Epithelial cell of proximal tubule (primary cell): ENCODE results near the gene KCNQ1. TPM values are rescaled to one million over a fixed set of nuclear protein-coding genes. Genes with fewer than 3 reads are reported as not detected.

ENCODE experiments used
- DNase-seq: peaks from one replicate; pipeline ENCODE4 v3.0.0-alpha.2; 2011; ENCODE audit warnings: low read depth
- H3K4me3 ChIP-seq: 2 replicates; pipeline ENCODE4 v1.5.1; 2011; ENCODE audit warnings: low read depth, mild to moderate bottlenecking, low read length
- CTCF ChIP-seq: conservative IDR thresholded peaks from 2 replicates; pipeline ENCODE4 v1.5.1; 2012; ENCODE audit warnings: low read depth, mild to moderate bottlenecking, low read length
- total RNA-seq: library from RNA; depleted of rRNA; stranded (reverse); fragments of >200 nt; gene quantifications from 2 replicates; pipeline ENCODE4 v1.2.3, GENCODE V29; 2015

The KCNQ1 gene
- total RNA-seq, 1 donor from 2014 or later = 0.46 TPM

- H3K4me3 ChIP-seq = no peak overlapping the region
- no peak for TF ChIP-seq CTCF
- no peak for DNase-seq
Measured at GRCh38 chr11:2849994-2850770, 405.4 kb downstream of the KCNQ1 start.

DNA sequence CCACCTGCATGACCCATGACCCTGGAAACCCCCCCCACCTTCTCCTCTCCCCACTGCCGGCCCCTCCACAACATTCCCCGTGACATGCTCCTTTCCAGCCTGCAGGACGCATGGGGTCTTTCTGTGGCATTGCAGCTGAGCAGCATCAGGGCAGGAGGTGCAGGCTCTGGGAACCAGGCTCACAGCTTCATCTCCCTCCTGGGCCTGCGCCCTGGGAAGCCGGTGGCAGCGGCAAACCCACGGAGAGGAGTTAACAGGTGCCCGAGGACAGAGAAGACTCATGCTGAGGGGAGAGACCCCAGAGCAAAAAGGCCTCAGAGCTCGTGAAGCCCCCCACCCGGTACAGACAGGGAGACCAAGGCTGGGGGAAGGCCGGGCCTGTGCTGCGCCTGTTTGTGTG lies 408.6 kb downstream of the KCNQ1 start:
- DNase-seq = no peak
- H3K4me3 ChIP-seq = no peak overlapping the region
- no peak for TF ChIP-seq CTCF

- DNase-seq = no peak
- no peak overlapping the region for H3K4me3 ChIP-seq
- no peak for TF ChIP-seq CTCF
Measured at GRCh38 chr11:2853997-2854560, 409.3 kb downstream of the KCNQ1 start.

GRCh38 chr11:2855162-2855561 lies 410.4 kb downstream of the KCNQ1 start:
- no peak overlapping the region for H3K4me3 ChIP-seq
- TF ChIP-seq CTCF = no peak
- no peak for DNase-seq

DNA sequence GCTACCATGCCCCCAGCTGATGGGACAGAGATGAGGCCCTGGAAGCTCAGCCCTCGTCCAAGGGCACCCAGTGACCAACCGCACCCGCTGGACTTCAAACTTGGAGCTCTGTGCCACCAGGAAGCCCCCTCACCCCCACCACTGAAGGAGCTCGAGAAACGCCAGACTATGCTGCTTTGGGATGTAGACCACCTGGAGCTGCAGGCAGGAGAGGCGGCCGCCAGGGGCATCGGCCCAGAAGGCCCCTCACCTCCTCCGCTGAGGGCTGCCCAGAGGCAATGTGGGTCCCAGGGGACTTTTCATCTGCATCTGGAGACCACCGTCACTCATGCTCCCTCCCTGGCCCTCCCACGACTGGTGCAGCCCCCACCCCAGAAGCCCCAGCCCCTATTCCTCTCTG lies 412.5 kb downstream of the KCNQ1 start:
- TF ChIP-seq CTCF = no peak
- H3K4me3 ChIP-seq = no peak overlapping the region

GRCh38 chr11:2857918-2858317 lies 413.1 kb downstream of the KCNQ1 start:
- H3K4me3 ChIP-seq = no peak overlapping the region
- TF ChIP-seq CTCF = no peak
- no peak for DNase-seq

More for the DNA sequence above, 412.5 kb downstream of the KCNQ1 start:
- no peak for DNase-seq
